Muscle of back (tissue), 11 donors: ENCODE data around the gene STX5. TPM values are rescaled to one million over a fixed set of nuclear protein-coding genes. Genes with fewer than 3 reads are reported as not detected.
"Not testable (repeated sequence)": the region's sequence is repeated elsewhere in the genome, so short reads cannot be mapped to it uniquely, and the experiment has no call there.

Source experiments
- DNase-seq, 3 donors: peaks; one replicate each; pipeline versions ENCODE4 v3.0.0 to v3.0.0-alpha.2; 2013
- polyA plus RNA-seq, 10 donors: library from polyadenylated mRNA; unstranded; fragments of 120-200 nt; gene quantifications; one replicate each; pipeline ENCODE4 v1.2.1, GENCODE V29; 2013; ENCODE audit not compliant: insufficient read length in 10 of 10

STX5 gene
- polyA plus RNA-seq, 10 donors, result 32.7 to 42.6 (median 35.0) TPM

DNA sequence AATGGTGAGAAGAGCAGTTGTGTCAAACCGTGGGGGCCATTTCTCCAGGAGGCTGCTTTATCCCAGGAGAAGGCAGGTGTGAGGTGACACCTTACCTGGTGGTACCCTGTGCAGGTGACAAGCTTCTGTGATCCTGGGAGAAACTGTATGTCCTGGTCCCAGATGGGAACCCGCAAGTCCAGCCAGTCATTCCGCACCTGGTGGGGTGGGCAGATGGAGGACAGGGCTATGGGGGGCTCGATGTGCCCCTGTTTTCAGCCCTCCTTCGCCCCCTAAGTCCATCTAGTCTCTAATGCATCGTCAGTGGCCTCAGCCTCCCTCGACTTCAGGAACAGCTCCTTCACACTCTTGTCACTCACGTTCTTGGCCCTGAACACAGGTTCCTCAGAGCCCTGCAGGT lies 3.5 kb upstream of the STX5 start:
- DNase-seq, result no peak

DNA sequence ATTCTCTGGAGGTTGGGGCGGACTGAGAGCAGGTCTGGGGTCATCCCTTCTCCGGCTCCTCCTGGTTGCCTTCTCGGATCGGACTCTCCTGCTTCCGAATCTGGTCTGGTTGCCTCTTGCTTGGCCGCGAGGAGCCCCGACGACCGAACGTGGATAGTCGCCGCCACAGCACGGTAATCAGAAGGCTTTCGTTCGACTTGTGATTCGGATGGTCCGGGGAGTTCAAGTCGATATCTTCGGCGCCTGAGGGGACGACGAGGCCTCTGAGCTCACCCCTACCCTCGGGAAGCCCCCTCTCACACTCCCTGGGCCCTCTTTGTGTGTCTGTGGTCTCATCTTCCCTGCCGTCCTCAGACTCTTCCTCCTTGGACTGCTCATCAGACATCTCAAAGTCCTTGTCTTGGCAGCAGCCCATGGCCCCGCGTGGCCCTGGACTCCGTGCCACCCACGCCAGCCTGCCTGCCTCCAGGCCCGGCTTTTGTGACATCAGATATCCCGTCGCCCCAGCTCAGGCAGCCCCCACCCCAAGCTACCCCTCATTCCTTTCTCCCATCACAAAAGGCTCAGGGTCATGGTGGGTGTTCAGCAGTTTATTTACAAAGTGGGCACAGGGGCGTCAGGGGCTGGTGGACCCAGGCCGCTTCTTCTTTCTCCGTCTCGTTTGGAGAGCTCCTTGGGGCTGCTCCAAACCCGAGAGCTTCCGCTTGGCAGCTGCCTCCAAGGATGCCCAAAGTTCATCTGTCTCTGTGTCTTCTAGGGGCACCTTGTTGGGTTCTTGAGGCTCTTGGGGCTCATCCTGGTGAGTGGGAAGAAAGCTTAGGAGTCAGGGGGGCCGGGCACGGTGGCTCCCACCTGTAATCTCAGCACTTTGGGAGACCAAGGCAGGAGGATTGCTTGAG lies 734 bp upstream of the STX5 start, which contains the start of gene TEX54:
Gene TEX54, minus strand, starts transcription at position 506 of the 899 bp plus-strand sequence.
- no peak for DNase-seq

DNA sequence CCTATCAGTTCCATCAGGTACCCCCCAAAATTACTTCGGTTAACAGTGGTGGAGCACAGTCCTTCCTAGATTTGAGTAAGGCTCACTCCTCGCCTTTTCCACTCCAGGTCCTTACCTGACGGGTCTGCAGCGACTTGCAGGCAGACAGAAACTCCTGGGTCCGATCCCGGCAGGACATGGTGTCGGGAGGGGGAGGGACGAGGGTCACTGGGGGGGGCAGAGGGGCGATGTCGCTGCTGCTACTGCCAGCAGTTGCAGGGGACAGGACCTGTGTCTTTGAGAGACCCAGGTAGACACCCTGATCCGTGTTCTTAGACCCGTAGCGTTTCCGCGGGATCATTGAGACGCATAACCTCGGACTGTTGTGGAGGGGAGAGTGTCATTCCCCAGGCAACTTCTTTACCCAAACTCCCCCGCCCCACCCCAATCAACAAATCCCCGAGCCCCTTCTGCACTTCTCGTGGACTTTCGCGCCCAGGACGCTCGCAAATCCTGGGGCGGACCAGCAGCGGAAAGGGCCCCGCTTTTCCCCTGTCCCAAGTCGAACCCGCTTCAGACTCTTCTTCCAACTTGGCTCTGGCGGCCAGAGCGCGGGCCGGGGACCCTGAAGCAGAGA lies 839 bp downstream of the STX5 start:
- peak in 1 of 3 donors; percentile 47 for DNase-seq

DNA sequence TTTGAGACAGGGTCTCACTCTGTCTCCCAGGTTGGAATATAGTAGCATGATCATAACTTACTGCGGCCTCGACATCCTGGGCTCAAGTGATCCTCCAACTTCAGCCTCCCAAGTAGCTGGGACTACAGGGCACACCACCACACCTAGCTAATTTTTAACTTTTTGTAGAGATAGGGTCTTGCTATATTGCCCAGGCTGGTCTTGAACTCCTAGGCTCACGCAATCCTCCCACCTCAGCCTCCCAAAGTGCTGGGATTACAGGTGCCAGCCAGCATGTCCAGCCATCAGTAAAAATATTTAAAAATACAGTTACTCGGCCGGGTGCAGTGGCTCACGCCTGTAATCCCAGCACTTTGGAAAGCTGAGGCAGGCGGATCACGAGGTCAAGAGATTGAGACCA lies 3.7 kb downstream of the STX5 start:
- not testable (repeated sequence) for DNase-seq

DNA sequence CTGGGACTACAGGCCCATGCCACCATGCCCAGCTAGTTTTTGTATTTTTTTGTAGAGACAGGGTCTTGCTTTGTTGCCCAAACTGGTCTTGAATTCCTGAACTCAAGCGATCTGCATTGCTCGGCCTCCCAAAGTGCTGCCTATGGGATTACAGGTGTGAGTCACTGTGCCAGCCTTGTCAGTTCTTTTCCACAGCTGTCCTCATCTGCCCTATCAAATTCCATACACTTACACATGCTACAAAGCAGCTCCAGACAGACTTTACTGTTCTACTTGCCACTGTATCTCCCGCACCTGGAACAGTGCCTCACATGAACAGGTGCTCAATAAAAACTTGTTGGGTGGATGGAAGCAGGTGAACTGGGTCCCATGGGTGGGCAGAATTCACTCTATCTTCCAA lies 8.2 kb downstream of the STX5 start:
- DNase-seq, result no peak

DNA sequence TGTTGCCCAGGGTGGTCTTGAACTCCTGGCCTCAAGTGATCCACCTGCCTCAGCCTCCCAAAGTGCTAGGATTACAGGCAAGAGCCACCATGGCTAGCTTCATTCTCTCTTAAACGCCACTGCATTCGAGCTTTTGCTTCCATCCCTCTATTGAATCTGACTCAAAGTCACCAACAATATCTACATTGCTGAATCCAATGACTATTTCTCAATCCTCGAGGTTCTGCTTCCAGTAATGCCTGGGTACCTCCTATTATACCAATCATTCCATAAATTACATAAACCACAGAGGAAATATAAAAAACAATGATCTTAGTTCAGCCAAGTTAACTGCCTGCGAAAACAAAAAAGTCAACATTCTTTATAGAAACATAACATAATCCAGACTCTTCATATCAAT lies 14.7 kb downstream of the STX5 start:
- DNase-seq, result no peak

DNA sequence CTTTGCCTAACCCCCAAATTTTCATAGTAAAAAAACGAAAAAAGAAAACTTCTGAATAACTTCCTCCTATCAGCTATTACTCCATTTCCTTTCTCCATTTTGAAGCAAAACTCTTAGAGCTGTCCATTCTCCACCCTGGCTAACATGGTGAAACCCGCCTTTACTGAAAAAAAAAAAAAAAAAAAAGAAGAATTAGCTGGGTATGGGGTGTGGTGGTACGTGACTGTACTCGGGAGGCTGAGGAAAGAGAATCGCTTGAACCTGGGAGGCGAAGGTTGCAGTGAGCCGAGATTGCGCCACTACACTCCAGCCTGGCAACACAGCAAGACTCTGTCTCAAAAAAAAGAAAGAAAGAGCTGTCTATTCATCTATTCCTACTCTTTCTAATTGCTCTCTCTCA lies 15.3 kb downstream of the STX5 start:
- no peak for DNase-seq

DNA sequence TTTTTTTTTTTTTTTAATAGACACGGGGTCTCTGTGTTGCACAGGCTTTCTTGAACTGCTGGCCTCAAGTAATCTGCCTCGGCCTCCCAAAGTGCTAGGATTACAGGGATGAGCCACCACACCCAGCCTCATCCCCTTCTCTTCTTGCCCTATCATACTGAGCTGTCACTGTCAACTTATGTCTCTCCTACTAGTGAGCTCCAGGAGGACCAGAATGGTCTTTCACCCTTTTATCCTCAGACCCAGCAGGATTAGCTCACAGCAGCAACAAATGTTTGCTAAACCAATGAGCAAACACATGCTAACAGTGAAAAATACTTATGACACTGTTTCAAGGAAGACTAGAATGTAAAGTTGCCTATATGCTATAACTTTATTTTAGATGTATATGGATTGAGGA lies 20.2 kb downstream of the STX5 start:
- no peak for DNase-seq

DNA sequence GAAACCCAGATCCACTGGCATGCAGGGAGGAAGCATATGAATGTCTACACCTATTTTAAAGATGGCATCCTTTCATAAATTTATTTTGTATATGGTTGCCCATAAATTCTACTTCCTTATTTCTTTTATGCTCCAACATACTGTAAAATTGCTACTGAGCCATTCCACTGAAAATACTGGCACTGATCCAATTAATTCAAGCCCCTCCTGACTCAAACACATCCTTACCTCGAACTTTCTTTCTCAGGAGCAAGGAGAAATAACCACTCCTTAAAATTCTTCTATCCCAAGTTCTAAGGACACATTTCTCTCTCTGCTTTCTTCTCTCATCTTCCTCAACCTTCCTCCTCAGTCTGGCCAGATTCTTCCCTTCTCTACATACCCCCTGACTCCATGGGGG lies 21.1 kb downstream of the STX5 start:
- no peak for DNase-seq

DNA sequence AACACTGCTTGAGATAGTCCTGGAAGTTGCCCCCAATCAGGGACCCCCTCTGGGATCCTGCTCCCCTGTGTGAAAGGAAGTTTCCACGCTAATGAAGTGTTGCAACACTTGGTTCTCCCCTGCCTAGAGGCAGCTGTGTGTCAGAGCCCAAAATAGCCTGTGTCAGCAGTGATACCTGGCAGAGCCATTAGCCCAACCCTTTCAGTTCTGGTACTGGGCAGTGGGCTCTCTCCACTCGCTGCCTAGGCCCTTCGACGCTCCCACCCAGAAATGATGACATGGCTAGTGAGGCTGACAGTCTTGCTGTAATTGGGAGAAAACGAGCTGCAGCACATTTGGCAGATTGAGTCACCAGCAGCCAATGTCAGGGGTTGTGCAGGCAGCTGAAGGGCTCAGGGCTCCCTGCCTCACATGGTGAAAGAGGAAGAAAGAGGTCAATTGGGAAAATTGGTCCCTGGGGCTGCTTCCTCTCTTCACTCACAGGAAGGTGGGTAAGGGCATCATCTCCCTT lies 25.2 kb downstream of the STX5 start:
- DNase-seq, result peak in 1 of 3 donors; percentile 32

DNA sequence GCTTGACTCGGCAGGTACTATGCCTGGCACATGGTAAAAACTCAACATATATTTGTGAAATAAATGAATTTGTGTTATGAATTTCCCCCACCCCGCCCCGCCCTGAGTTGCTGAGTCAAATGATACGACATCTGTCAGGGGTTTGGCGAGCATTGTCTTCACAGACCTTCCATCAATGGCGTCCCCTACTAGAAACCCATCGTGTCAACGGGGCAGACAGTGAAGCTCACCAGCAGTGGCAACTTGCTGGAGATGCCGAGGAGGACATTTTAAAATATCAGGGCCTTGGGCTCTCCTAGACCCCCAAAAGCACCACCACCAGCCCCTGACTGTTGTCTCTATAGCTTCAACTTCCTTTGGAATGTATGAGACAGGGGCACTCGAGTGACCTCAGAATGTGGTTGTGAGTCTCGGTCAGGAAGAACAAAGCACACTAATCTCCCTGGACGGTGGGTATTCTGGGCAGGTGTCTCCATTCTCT lies 25.9 kb downstream of the STX5 start:
- DNase-seq, result no peak

DNA sequence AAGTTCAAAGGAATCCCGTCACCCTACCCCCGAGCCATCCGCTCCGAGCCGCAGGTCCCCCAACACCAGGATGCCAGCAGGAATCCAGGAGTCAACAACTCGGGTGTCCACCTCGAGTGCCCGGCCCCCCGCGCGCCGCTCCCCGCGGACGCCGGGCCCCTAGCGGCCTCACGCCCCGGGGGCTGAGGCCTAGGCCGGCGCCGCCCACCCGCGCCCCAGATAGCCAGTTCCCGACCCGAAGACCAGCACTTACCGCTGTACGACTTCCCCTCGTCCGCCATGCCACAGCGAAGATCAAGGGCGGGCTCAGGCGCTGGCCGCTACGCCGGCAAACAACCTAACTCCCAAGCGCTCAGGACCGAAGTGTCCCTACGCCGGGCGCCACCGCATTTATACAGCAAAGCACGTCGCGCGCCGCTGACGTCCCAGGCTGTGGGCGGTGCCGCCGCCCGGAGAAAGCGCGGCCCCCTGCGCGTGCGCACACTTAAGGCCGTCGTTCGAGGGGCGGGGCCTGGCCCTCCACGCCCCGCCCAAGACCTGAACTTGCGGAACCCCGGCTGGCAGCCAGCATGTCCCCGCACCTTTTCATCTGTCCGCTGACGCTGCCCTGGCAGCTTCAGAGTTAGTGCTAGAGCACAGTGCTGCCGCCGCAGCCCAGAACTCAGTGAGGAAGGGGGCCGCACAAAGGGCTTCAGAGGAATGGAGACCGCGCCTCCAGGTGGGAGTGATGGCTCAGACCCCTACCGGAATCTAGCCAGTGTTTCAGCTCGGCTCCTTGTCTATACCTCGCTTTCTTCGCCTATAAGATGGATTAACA lies 26.6 kb downstream of the STX5 start, which contains the start of gene NXF1:
Gene NXF1, minus strand, starts transcription at position 365 of the 817 bp plus-strand sequence. Its CDS starts 84 bp downstream, at position 281.
- peak; percentile 94 to 98 (median 98) for DNase-seq

DNA sequence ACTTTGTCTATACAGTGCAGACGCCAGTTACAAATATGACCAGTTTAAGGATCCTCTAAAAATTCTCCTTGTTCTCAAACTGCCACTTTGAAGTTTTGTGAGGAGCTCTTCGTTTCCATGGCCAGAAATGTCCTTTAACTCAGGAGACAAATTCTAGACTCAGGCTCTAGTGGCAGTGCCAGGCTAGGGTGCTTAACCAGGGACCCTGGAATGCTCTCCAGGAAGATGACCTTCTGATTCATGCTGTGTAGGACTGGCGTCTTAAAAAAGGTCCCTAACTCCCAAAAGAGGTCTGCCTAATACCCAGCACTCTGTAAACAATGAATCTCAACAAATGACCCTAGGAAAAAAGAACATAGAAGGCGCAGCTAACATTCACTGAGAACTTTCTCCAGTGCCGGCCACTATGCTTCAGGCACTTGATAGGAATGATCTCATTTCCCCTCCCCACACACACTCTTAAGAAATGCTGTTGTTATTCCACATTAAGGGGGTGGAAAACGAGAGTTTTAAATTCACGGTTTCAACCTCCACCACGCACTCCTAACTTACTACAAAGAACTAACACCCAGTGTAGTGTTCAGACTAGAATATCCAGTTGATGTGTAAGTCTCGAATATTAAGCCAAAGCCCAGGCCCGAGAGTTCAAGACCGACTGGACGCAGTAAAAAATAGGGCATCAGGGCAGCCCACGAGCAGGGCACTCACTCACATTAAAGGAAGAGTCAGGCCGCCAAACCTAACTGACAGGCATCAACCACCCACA lies 27.4 kb downstream of the STX5 start:
- peak in 1 of 3 donors; percentile 9 for DNase-seq

DNA sequence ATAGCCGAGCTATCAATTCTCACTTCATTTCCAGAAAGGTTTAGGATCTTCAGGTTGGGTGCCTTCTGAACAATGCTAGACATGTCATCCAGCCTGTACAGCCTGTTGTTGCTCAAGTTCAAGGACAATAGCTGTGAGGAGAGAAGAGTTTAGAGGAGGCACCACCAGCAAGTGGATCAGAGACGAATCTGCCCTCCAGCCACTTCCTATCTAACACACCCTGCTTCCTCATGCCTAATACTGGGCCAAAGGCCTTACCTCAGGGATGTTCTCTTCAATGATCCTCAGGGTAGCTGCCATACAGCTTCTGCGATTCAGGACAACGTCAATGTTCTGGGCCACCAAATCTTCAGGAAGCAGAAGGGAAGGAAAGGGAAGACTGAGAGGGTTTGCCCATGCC lies 30.8 kb downstream of the STX5 start:
- DNase-seq, result no peak

DNA sequence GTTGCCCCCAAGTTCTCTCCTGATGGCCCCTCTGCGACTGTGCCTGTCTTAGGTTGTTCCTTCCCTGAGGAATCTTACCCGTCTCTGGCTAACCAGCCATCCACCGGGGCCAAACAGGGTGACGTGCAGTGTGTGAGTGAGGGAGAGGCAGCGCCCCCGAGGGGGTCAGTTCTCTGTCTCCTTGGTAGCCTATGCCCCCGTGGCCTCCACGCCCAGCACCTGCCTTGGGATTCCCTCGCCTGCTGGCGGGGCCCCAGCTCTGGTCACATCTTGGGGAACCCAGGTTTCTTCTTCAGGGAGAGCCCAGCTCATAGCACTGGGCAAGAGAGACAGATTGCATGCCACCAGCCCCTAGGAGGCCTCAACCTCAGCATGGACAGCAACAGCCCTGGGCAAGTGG lies 32.4 kb downstream of the STX5 start:
- DNase-seq, result no peak

DNA sequence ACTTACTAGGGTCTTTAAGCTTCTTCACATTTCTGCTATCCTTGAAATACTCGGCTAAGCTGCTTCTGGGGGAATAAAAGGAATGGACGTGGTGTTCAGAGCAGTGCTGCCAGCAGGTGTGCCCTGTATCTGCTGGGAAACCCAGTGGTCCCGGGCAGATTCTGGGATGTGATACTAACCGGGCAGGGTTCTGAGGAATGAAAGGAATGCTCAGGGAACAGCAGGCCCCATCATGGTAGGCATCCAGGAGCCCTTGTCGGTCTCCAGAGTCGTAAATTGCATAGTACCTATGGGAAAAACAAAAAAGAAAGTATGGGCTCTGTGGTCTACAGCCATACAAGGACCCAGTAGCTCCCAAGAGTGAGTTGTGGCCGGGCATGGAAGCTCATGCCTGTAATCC lies 35.6 kb downstream of the STX5 start:
- DNase-seq, result no peak

DNA sequence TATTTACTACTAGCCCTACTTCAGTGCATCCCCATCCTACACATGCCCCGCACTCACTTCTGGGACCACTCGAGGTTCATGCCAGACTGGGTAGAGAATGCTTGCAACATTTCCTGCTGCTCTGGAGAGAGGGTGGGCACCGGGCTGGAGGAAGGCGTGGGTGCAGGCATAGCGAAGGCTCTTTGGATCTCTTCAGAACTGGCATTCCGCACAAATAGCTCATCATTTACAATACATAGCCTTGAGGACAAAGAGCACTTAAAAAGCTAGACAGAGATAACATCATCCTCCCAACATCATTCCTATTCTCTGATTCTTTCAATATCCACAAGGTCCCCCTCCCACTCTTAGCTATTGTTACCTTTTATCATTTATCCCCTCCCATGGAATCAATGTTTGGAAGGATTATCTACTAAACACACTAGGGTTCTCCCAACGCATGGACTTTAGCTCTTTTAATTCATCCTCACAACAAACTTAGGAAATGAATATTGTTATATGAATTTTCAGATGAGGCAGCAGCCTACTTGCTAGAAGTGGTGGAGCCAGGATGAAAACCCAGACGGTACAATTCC lies 37.6 kb downstream of the STX5 start:
- no peak for DNase-seq

DNA sequence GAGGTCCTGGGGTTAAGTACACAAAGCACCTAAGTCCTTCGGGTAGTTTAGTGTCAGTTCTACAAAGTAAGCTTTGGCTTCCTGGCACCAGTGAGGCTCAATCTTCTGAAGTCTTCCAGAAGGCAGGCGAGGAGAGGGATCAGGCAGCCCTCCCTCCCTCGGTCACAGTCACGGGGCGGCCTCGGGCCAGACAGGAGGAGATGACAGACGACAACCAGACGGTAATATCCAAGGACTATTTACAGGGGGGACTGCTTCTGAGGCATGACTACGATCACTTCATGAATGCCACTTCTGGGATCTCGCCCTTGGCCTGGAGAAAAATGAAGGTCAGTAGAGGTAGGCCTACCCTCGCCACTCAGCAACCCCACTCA lies 39.7 kb downstream of the STX5 start:
- peak in 1 of 3 donors; percentile 27 for DNase-seq

DNA sequence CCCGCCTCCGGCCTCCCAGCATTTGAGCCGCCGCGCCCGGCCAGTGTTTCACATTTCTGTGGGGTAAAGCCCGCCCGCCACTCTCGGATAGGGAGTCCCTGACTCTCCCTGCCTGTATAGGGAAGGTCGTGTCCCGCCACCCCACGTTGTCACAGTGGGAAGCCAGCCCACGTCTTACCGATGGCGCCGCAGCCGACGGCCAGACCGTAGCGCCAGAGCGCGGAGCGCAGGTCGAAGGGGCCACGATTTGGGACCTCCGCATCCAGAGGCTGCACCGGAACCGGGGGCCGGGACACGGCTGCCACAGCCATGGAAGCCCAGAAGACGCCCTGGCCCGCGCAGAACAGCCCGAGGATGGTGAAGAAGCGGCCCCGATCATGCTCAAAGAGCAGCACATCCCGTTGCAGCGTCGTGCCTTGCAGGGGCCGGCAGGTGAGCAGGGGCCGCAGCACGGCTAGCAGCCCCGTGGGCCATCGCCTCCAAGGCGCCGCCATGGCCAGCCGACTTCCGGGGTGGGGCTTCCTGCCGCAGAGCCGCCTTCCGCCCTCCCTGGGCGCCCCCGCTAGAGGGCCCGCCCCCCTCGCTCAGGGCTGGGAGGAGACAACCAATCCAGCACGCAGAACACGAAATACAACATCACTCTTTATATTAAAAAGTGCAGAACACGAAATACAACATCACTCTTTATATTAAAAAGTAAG lies 40.2 kb downstream of the STX5 start, which contains the start of gene TMEM223:
Gene TMEM223, minus strand, starts transcription at position 506 of the 701 bp plus-strand sequence. Its CDS starts 12 bp downstream, at position 494.
- DNase-seq, result peak; percentile 78 to 96 (median 89)

DNA sequence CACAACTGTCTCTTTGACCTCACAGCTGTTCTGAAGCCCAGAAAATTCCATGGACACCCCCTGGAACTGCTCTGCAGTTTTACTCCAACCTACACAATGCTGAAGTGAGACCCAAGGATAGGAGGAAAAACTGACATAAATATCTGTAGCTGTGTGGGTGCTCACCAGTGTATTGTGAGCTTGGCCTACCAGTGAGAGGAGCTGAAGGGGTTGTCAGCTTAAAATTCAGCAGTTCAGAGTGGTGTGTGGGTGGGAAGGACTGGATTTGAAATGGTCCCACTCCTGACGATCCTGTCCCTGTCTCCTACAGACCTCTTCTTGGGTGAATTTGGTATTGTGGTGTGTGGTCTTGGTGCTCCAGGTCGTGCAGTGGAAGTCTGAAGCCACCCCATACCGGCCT lies 42.3 kb downstream of the STX5 start:
- no peak for DNase-seq
